Stimulated activated naive B cell treated with anti-CD40 and anti-IgM and Interleukin-4, amounts not matched to agents 10 μg/mL and 1 μg/mL and 100 μg/mL, for 72 hours (primary cell): ENCODE results near the gene CACTIN.

Experiments used
- ATAC-seq, 2 donors: fragments of 150-1000 bp; cut with Tn5 transposase; replicated peaks; 2 replicates each; pipeline ENCODE4 v1.10.0; 2021; ENCODE audit warnings: moderate library complexity in 1 of 2
- DNase-seq: peaks from one replicate; pipeline ENCODE4 v3.0.0; 2021
- H3K27ac Mint-ChIP-seq: one replicate; pipeline ENCODE4 v1.8.0; 2022; ENCODE audit warnings: mild to moderate bottlenecking, mixed read lengths
- H3K27me3 Mint-ChIP-seq, 2 donors: one replicate each; pipeline ENCODE4 v1.8.0; 2022; ENCODE audit warnings: mixed read lengths in 2 of 2
- H3K36me3 Mint-ChIP-seq, 2 donors: one replicate each; pipeline ENCODE4 v1.8.0; 2022; ENCODE audit warnings: mixed read lengths in 2 of 2, mild to moderate bottlenecking in 1 of 2
- H3K4me1 Mint-ChIP-seq, 2 donors: one replicate each; pipeline ENCODE4 v1.8.0; 2022; ENCODE audit warnings: mixed read lengths in 2 of 2, mild to moderate bottlenecking in 1 of 2
- H3K4me3 Mint-ChIP-seq, 2 donors: one replicate each; pipeline ENCODE4 v1.8.0; 2022; ENCODE audit warnings: mild to moderate bottlenecking in 2 of 2, mixed read lengths in 2 of 2, moderate library complexity in 1 of 2
- H3K9me3 Mint-ChIP-seq, 2 donors: one replicate each; pipeline ENCODE4 v1.8.0; 2022; ENCODE audit warnings: mixed read lengths in 2 of 2, mild to moderate bottlenecking in 1 of 2

CACTIN gene

GRCh38 chr19:3618144-3618810 lies 8.3 kb downstream of the CACTIN start:
- no peaks in the 10 kb centered on the region for H3K9me3 Mint-ChIP-seq
- peaks cover 20 to 26% of the 10 kb centered on the region in 2 donors for H3K4me1 Mint-ChIP-seq

GRCh38 chr19:3617463-3617862 lies 9.1 kb downstream of the CACTIN start:
- peak; percentile 47 to 48 for ATAC-seq
- Mint-ChIP-seq H3K36me3 (peaks cover 30 to 61% of the 10 kb centered on the region in 2 donors), H3K4me3 (no peak overlapping the region), H3K9me3 (no peaks in the 10 kb centered on the region), H3K27me3 (no peaks in the 10 kb centered on the region), H3K27ac (peak overlapping the region; percentile 45), H3K4me1 (peaks cover 20 to 26% of the 10 kb centered on the region in 2 donors)
- no peak for DNase-seq

More at GRCh38 chr19:3618144-3618810, 8.3 kb downstream of the CACTIN start:
- DNase-seq: peak; percentile 63
- Mint-ChIP-seq H3K36me3 (peaks cover 28 to 62% of the 10 kb centered on the region in 2 donors), H3K27me3 (no peaks in the 10 kb centered on the region), H3K27ac (no peak overlapping the region), H3K4me3 (no peak overlapping the region)
- peak; percentile 80 to 90 for ATAC-seq

- no peak for DNase-seq
- peaks cover 18 to 29% of the 10 kb centered on the region in 2 donors for H3K4me1 Mint-ChIP-seq
- no peaks in the 10 kb centered on the region for H3K9me3 Mint-ChIP-seq
- peaks cover 28 to 56% of the 10 kb centered on the region in 2 donors for H3K36me3 Mint-ChIP-seq
- no peak for ATAC-seq
- no peaks in the 10 kb centered on the region for H3K27me3 Mint-ChIP-seq
- H3K27ac Mint-ChIP-seq: no peak overlapping the region
- H3K4me3 Mint-ChIP-seq: no peak overlapping the region
Observed at GRCh38 chr19:3615524-3616135, 11.0 kb downstream of the CACTIN start.

- Mint-ChIP-seq H3K36me3 (peaks cover 32 to 62% of the 10 kb centered on the region in 2 donors), H3K27ac (peak overlapping the region; percentile 65), H3K4me3 (no peak overlapping the region), H3K4me1 (peaks cover 21 to 36% of the 10 kb centered on the region in 2 donors), H3K9me3 (no peaks in the 10 kb centered on the region), H3K27me3 (no peaks in the 10 kb centered on the region)
- ATAC-seq (no peak), DNase-seq (no peak)
Observed at GRCh38 chr19:3614858-3615505, 11.6 kb downstream of the CACTIN start.

- Mint-ChIP-seq H3K27me3 (no peaks in the 10 kb centered on the region), H3K4me1 (peaks cover 17 to 36% of the 10 kb centered on the region in 2 donors), H3K9me3 (no peaks in the 10 kb centered on the region), H3K27ac (no peak overlapping the region), H3K4me3 (no peak overlapping the region), H3K36me3 (peaks cover 28 to 60% of the 10 kb centered on the region in 2 donors)
- DNase-seq: no peak
- no peak for ATAC-seq
Observed at GRCh38 chr19:3613818-3614661, 12.6 kb downstream of the CACTIN start.

- no peaks in the 10 kb centered on the region for H3K27me3 Mint-ChIP-seq
- peaks cover 14 to 30% of the 10 kb centered on the region in 2 donors for H3K4me1 Mint-ChIP-seq
- no peak overlapping the region for H3K27ac Mint-ChIP-seq
- no peak for DNase-seq
- H3K36me3 Mint-ChIP-seq: peaks cover 25 to 57% of the 10 kb centered on the region in 2 donors
- H3K9me3 Mint-ChIP-seq: peaks cover 0 to under 1% of the 10 kb centered on the region in 2 donors
- no peak overlapping the region for H3K4me3 Mint-ChIP-seq
- ATAC-seq: no peak
Observed at GRCh38 chr19:3612901-3613741, 13.5 kb downstream of the CACTIN start.

GRCh38 chr19:3612330-3612729 lies 14.3 kb downstream of the CACTIN start:
- ATAC-seq (no peak), DNase-seq (no peak)
- H3K4me3 Mint-ChIP-seq: no peak overlapping the region
- H3K36me3 Mint-ChIP-seq: peaks cover 27 to 54% of the 10 kb centered on the region in 2 donors
- no peaks in the 10 kb centered on the region for H3K27me3 Mint-ChIP-seq
- no peak overlapping the region for H3K27ac Mint-ChIP-seq
- peaks cover 0 to 2% of the 10 kb centered on the region in 2 donors for H3K9me3 Mint-ChIP-seq
- H3K4me1 Mint-ChIP-seq: peaks cover 12 to 29% of the 10 kb centered on the region in 2 donors

- Mint-ChIP-seq H3K9me3 (peaks cover 0 to 2% of the 10 kb centered on the region in 2 donors), H3K27me3 (no peaks in the 10 kb centered on the region), H3K36me3 (peaks cover 23 to 49% of the 10 kb centered on the region in 2 donors), H3K27ac (peak overlapping the region; percentile 65), H3K4me1 (peaks cover 14 to 29% of the 10 kb centered on the region in 2 donors), H3K4me3 (no peak overlapping the region)
- ATAC-seq: no peak
- no peak for DNase-seq
Observed at GRCh38 chr19:3611841-3612240, 14.7 kb downstream of the CACTIN start.

- DNase-seq: no peak
- ATAC-seq: no peak
- H3K4me1 Mint-ChIP-seq: peaks cover 14 to 28% of the 10 kb centered on the region in 2 donors
- no peak overlapping the region for H3K4me3 Mint-ChIP-seq
- H3K9me3 Mint-ChIP-seq: peaks cover 0 to 2% of the 10 kb centered on the region in 2 donors
- H3K27ac Mint-ChIP-seq: no peak overlapping the region
- peaks cover 22 to 44% of the 10 kb centered on the region in 2 donors for H3K36me3 Mint-ChIP-seq
- no peaks in the 10 kb centered on the region for H3K27me3 Mint-ChIP-seq
Observed at GRCh38 chr19:3610745-3611717, 15.6 kb downstream of the CACTIN start.

- no peaks in the 10 kb centered on the region for H3K27me3 Mint-ChIP-seq
- DNase-seq (no peak), ATAC-seq (no peak)
- peaks cover 0 to 2% of the 10 kb centered on the region in 2 donors for H3K9me3 Mint-ChIP-seq
- H3K27ac Mint-ChIP-seq: no peak overlapping the region
- H3K36me3 Mint-ChIP-seq: peaks cover 18 to 36% of the 10 kb centered on the region in 2 donors
- H3K4me3 Mint-ChIP-seq: no peak overlapping the region
- peaks cover 14 to 28% of the 10 kb centered on the region in 2 donors for H3K4me1 Mint-ChIP-seq
Observed at GRCh38 chr19:3609779-3610719, 16.5 kb downstream of the CACTIN start.

GRCh38 chr19:3608750-3609322 lies 17.8 kb downstream of the CACTIN start:
- no peak overlapping the region for H3K4me3 Mint-ChIP-seq
- peaks cover 18 to 30% of the 10 kb centered on the region in 2 donors for H3K36me3 Mint-ChIP-seq
- H3K27me3 Mint-ChIP-seq: no peaks in the 10 kb centered on the region
- no peak overlapping the region for H3K27ac Mint-ChIP-seq
- ATAC-seq: no peak
- H3K9me3 Mint-ChIP-seq: peaks cover 0 to 2% of the 10 kb centered on the region in 2 donors
- peaks cover 14 to 28% of the 10 kb centered on the region in 2 donors for H3K4me1 Mint-ChIP-seq
- DNase-seq: no peak
